PC-9 (cell line): ENCODE results near the gene TNFRSF1B.

Source experiments
- EZH2 ChIP-seq: fragments of 200-600 bp; sonication (generic); IDR thresholded peaks from 2 replicates; pipeline ENCODE4 v1.8.0; 2017; ENCODE audit warnings: antibody characterized with exemption, low read depth
- TF ChIP-seq, protein P1 (sequence below): fragments of 200-600 bp; sonication (generic); conservative IDR thresholded peaks from 2 replicates; pipeline ENCODE4 v1.6.1; 2017; ENCODE audit warnings: mixed run types, antibody characterized with exemption, mild to moderate bottlenecking, moderate library complexity

DNA sequence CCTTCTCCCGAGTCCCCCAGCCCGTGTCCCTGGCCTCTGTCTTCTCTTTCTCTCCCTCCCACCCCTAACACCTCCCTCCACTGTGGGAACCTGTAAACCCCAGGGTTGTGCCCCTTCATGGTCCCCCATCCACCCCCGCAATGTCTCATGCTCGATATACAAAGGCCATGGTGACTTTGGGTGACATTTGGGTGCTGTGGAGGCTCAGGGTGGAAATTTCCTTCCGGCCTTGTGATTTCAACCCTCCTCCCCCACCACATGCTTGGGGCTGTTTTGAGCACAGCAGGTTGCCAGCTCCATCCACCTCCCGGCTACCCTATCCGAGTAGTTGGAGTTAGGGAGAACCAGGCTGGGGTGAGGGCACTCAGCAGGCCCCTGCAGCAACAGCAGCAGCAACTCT is 37.3 kb downstream of the TNFRSF1B start:
- TF ChIP-seq, protein P1, sequence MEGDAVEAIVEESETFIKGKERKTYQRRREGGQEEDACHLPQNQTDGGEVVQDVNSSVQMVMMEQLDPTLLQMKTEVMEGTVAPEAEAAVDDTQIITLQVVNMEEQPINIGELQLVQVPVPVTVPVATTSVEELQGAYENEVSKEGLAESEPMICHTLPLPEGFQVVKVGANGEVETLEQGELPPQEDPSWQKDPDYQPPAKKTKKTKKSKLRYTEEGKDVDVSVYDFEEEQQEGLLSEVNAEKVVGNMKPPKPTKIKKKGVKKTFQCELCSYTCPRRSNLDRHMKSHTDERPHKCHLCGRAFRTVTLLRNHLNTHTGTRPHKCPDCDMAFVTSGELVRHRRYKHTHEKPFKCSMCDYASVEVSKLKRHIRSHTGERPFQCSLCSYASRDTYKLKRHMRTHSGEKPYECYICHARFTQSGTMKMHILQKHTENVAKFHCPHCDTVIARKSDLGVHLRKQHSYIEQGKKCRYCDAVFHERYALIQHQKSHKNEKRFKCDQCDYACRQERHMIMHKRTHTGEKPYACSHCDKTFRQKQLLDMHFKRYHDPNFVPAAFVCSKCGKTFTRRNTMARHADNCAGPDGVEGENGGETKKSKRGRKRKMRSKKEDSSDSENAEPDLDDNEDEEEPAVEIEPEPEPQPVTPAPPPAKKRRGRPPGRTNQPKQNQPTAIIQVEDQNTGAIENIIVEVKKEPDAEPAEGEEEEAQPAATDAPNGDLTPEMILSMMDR, result no peak
- TF ChIP-seq EZH2, result no peak
